BE2C (cell line): ENCODE data around the gene SMARCD3.

Source experiments
- DNase-seq: peaks from one replicate; pipeline ENCODE4 v3.0.0-alpha.2; 2020
- H3K27me3 ChIP-seq: fragments of 250-450 bp; sonication (Bioruptor Pico); 2 replicates; pipeline ENCODE4 v1.5.1; 2020; ENCODE audit warnings: mild to moderate bottlenecking
- H3K36me3 ChIP-seq: fragments of 250-450 bp; sonication (Bioruptor Pico); 2 replicates; pipeline ENCODE4 v1.5.1; 2020; ENCODE audit warnings: mild to moderate bottlenecking
- H3K4me1 ChIP-seq: fragments of 250-450 bp; sonication (Bioruptor Pico); 2 replicates; pipeline ENCODE4 v1.5.1; 2020
- H3K4me3 ChIP-seq: 2 replicates; pipeline ENCODE4 v1.5.1; 2011; ENCODE audit warnings: low read depth, low read length
- H3K9me3 ChIP-seq: fragments of 250-450 bp; sonication (Bioruptor Pico); 2 replicates; pipeline ENCODE4 v1.5.1; 2020
- CTCF ChIP-seq: IDR thresholded peaks from 2 replicates; pipeline ENCODE4 v1.5.1; 2012; ENCODE audit warnings: mild to moderate bottlenecking, low read depth, low read length

The SMARCD3 gene

GRCh38 chr7:151209588-151209987, 38.9 kb downstream of the SMARCD3 start:
- Histone ChIP-seq H3K4me1 (no peaks in the 10 kb centered on the region; the same call in 1 of the 2 replicates), H3K9me3 (no peaks in the 10 kb centered on the region)
- no peak for TF ChIP-seq CTCF

GRCh38 chr7:151208253-151208862, 40.1 kb downstream of the SMARCD3 start:
- DNase-seq = no peak
- H3K4me1 ChIP-seq = no peaks in the 10 kb centered on the region; the same call in 1 of the 2 replicates
- TF ChIP-seq CTCF = no peak
- peaks cover 22% of the 10 kb centered on the region for H3K27me3 ChIP-seq
- no peaks in the 10 kb centered on the region for H3K9me3 ChIP-seq
- peaks cover 8% of the 10 kb centered on the region for H3K36me3 ChIP-seq
- H3K4me3 ChIP-seq = no peak overlapping the region

More at GRCh38 chr7:151209588-151209987, 38.9 kb downstream of the SMARCD3 start:
- DNase-seq = no peak
- Histone ChIP-seq H3K36me3 (peaks cover 21% of the 10 kb centered on the region), H3K27me3 (peaks cover 12% of the 10 kb centered on the region), H3K4me3 (no peak overlapping the region)

- DNase-seq = no peak
These were observed 40.7 kb downstream of the SMARCD3 start for GRCh38 chr7:151207804-151208203.

GRCh38 chr7:151207315-151207714, 41.2 kb downstream of the SMARCD3 start:
- no peak for TF ChIP-seq CTCF
- DNase-seq = no peak

More at GRCh38 chr7:151207804-151208203, 40.7 kb downstream of the SMARCD3 start:
- Histone ChIP-seq H3K4me1 (no peaks in the 10 kb centered on the region; the same call in 1 of the 2 replicates), H3K4me3 (no peak overlapping the region), H3K36me3 (peaks cover 3% of the 10 kb centered on the region), H3K9me3 (no peaks in the 10 kb centered on the region), H3K27me3 (peaks cover 22% of the 10 kb centered on the region)
- no peak for TF ChIP-seq CTCF

GRCh38 chr7:151206914-151207313, 41.6 kb downstream of the SMARCD3 start:
- peaks cover 22% of the 10 kb centered on the region for H3K27me3 ChIP-seq
- no peak for TF ChIP-seq CTCF
- H3K4me1 ChIP-seq = no peaks in the 10 kb centered on the region; the same call in 1 of the 2 replicates
- H3K4me3 ChIP-seq = no peak overlapping the region
- no peak for DNase-seq
- H3K36me3 ChIP-seq = no peaks in the 10 kb centered on the region
- no peaks in the 10 kb centered on the region for H3K9me3 ChIP-seq

More at GRCh38 chr7:151207315-151207714, 41.2 kb downstream of the SMARCD3 start:
- peaks cover 2% of the 10 kb centered on the region; the same call in 1 of the 2 replicates for H3K36me3 ChIP-seq
- no peaks in the 10 kb centered on the region; the same call in 1 of the 2 replicates for H3K4me1 ChIP-seq
- no peaks in the 10 kb centered on the region for H3K9me3 ChIP-seq
- peaks cover 22% of the 10 kb centered on the region for H3K27me3 ChIP-seq
- no peak overlapping the region for H3K4me3 ChIP-seq

GRCh38 chr7:151205730-151206129, 42.8 kb downstream of the SMARCD3 start:
- no peaks in the 10 kb centered on the region; the same call in 1 of the 2 replicates for H3K4me1 ChIP-seq
- TF ChIP-seq CTCF = no peak
- no peak overlapping the region for H3K4me3 ChIP-seq
- no peaks in the 10 kb centered on the region for H3K9me3 ChIP-seq
- DNase-seq = no peak
- peaks cover 22% of the 10 kb centered on the region for H3K27me3 ChIP-seq
- no peaks in the 10 kb centered on the region for H3K36me3 ChIP-seq
